NCI-H187 (cell line): ENCODE measurements around the gene NOS1AP.
"Not testable (repeated sequence)": the region's sequence is repeated elsewhere in the genome, so short reads cannot be mapped to it uniquely, and the experiment has no call there.

Experiments used
- DNase-seq, 2 experiments: peaks; one replicate each; lab custom pipeline; 2025; lab: John Stamatoyannopoulos, UW

Gene NOS1AP

GRCh38 chr1:162169031-162169790 lies 99.7 kb downstream of the NOS1AP start:
- no peak for DNase-seq

- DNase-seq, result no peak
Observed at GRCh38 chr1:162171111-162171510, 101.6 kb downstream of the NOS1AP start.

GRCh38 chr1:162172311-162173102 lies 103.0 kb downstream of the NOS1AP start:
- no peak for DNase-seq

GRCh38 chr1:162173607-162174006 lies 104.1 kb downstream of the NOS1AP start:
- not testable (repeated sequence) for DNase-seq

GRCh38 chr1:162174027-162174426 lies 104.5 kb downstream of the NOS1AP start:
- not testable (repeated sequence) for DNase-seq

GRCh38 chr1:162175379-162176081 lies 106.0 kb downstream of the NOS1AP start:
- DNase-seq, result no peak

GRCh38 chr1:162177126-162177525 lies 107.6 kb downstream of the NOS1AP start:
- DNase-seq, result no peak

GRCh38 chr1:162178432-162178831 lies 108.9 kb downstream of the NOS1AP start:
- DNase-seq, result no peak

- no peak for DNase-seq
Observed at GRCh38 chr1:162179121-162179520, 109.6 kb downstream of the NOS1AP start.

GRCh38 chr1:162180813-162181212 lies 111.3 kb downstream of the NOS1AP start:
- DNase-seq, result no peak

- no peak for DNase-seq
Observed at GRCh38 chr1:162182090-162182489, 112.6 kb downstream of the NOS1AP start.

GRCh38 chr1:162185314-162186025 lies 116.0 kb downstream of the NOS1AP start:
- DNase-seq, result no peak

- no peak for DNase-seq
Observed at GRCh38 chr1:162186026-162186374, 116.5 kb downstream of the NOS1AP start.

- DNase-seq, result no peak
Observed at GRCh38 chr1:162186406-162186805, 116.9 kb downstream of the NOS1AP start.

GRCh38 chr1:162187687-162188276 lies 118.3 kb downstream of the NOS1AP start:
- no peak for DNase-seq

- DNase-seq, result no peak
Observed at GRCh38 chr1:162189345-162189744, 119.9 kb downstream of the NOS1AP start.

GRCh38 chr1:162191396-162192305 lies 122.2 kb downstream of the NOS1AP start:
- peak; percentile 78 to 85 for DNase-seq

GRCh38 chr1:162192306-162192678 lies 122.8 kb downstream of the NOS1AP start:
- peak in 1 of 2 experiments; percentile 58 for DNase-seq

GRCh38 chr1:162192763-162193162 lies 123.3 kb downstream of the NOS1AP start:
- DNase-seq, result no peak

GRCh38 chr1:162193221-162193620 lies 123.7 kb downstream of the NOS1AP start:
- DNase-seq, result no peak

- peak; percentile 52 to 85 for DNase-seq
Observed at GRCh38 chr1:162193815-162194214, 124.3 kb downstream of the NOS1AP start.
